ENCODE results near the gene CACNG3. TPM values are rescaled to one million over a fixed set of nuclear protein-coding genes. Genes with fewer than 3 reads are reported as not detected.

CACNG3 gene
- not detected in 2 replicates for total RNA-seq

GRCh38 chr16:24255456-24256371, at the start of gene CACNG3:
CACNG3 (plus strand) TSS chr16:24256335; CDS start chr16:24256755, 420 bp downstream.
- no peak for TF ChIP-seq CTCF (conservative IDR thresholded peaks at IDR 0.05; ENCODE audit: low read depth, low read length)
- H3K4me3 ChIP-seq (ENCODE audit: low read depth, low read length) = no peak within 1 kb of the TSS
- DNase-seq (ENCODE audit: low read depth) = no peak

GRCh38 chr16:24206926-24207325, 49.2 kb upstream of the CACNG3 start:
- no peak overlapping the region for H3K4me3 ChIP-seq (ENCODE audit: low read depth, low read length)
- no peak for DNase-seq (ENCODE audit: low read depth)
- TF ChIP-seq CTCF (conservative IDR thresholded peaks at IDR 0.05; ENCODE audit: low read depth, low read length) = no peak

- no peak for DNase-seq (ENCODE audit: low read depth)
- TF ChIP-seq CTCF (conservative IDR thresholded peaks at IDR 0.05; ENCODE audit: low read depth, low read length) = no peak
- no peak overlapping the region for H3K4me3 ChIP-seq (ENCODE audit: low read depth, low read length)
These were observed 47.4 kb upstream of the CACNG3 start for GRCh38 chr16:24208710-24209109.

- no peak overlapping the region for H3K4me3 ChIP-seq (ENCODE audit: low read depth, low read length)
- no peak for DNase-seq (ENCODE audit: low read depth)
- TF ChIP-seq CTCF (conservative IDR thresholded peaks at IDR 0.05; ENCODE audit: low read depth, low read length) = no peak
These were observed 41.1 kb upstream of the CACNG3 start for GRCh38 chr16:24214992-24215391.

- DNase-seq (ENCODE audit: low read depth) = no peak
- H3K4me3 ChIP-seq (ENCODE audit: low read depth, low read length) = no peak overlapping the region
- TF ChIP-seq CTCF (conservative IDR thresholded peaks at IDR 0.05; ENCODE audit: low read depth, low read length) = no peak
These were observed 39.2 kb upstream of the CACNG3 start for GRCh38 chr16:24216961-24217360.

GRCh38 chr16:24217461-24217860, 38.7 kb upstream of the CACNG3 start:
- DNase-seq (ENCODE audit: low read depth) = no peak
- H3K4me3 ChIP-seq (ENCODE audit: low read depth, low read length) = no peak overlapping the region
- TF ChIP-seq CTCF (conservative IDR thresholded peaks at IDR 0.05; ENCODE audit: low read depth, low read length) = no peak

GRCh38 chr16:24218299-24218698, 37.8 kb upstream of the CACNG3 start:
- no peak for TF ChIP-seq CTCF (conservative IDR thresholded peaks at IDR 0.05; ENCODE audit: low read depth, low read length)
- H3K4me3 ChIP-seq (ENCODE audit: low read depth, low read length) = no peak overlapping the region
- no peak for DNase-seq (ENCODE audit: low read depth)

Measured in epithelial cell of proximal tubule (primary cell).